HCT116 (cell line): ENCODE data around the gene PLCD1. TPM values are rescaled to one million over a fixed set of nuclear protein-coding genes. Genes with fewer than 3 reads are reported as not detected.

ENCODE experiments used
- ATAC-seq: fragments of 200-7000 bp; cut with Tn5 transposase; 2 replicates; pipeline ENCODE4 v1.9.1; 2020; ENCODE audit warnings: mild to moderate bottlenecking, moderate library complexity
- BruUV-seq: library from RNA; stranded (reverse); fragments of 400-500 nt; replicated peaks from 2 replicates; lab custom pipeline; 2021; lab: Mats Ljungman, UMichigan
- CTCF ChIA-PET: fragments of 300-600 bp; sonication (Branson Sonifier 250); formaldehyde crosslinking; loops from one replicate; lab custom pipeline; 2021; ENCODE audit warnings: antibody characterized with exemption; lab: Charles Lee
- POLR2A ChIA-PET: fragments of 300-600, 350-600 bp; sonication (Branson Sonifier 250); formaldehyde crosslinking; loops from one replicate; lab custom pipeline; 2021; ENCODE audit warnings: antibody characterized with exemption; lab: Charles Lee
- RAD21 ChIA-PET, 2 experiments: fragments of 300-600 bp; sonication (Branson Sonifier 250); formaldehyde crosslinking; loops; one replicate each; lab custom pipeline; 2023; ENCODE audit warnings: low total read pairs in 2 of 2; ENCODE audit not compliant: uncharacterized antibody in 2 of 2, unreplicated experiment in 2 of 2, low non-redundant PET in 1 of 2; lab: Charles Lee
- DNase-seq: peaks from one replicate; pipeline ENCODE4 v3.0.0-alpha.2; 2010; ENCODE audit warnings: low read depth, low spot score
- H2AFZ ChIP-seq: fragments of 200-600 bp; shearing (Covaris generic), sonication (generic); 2 replicates; pipeline ENCODE4 v1.6.1; 2017; ENCODE audit warnings: low read depth, mixed run types, mixed read lengths, antibody characterized with exemption, low read length; ENCODE audit not compliant: poor library complexity, severe bottlenecking
- H3K27ac ChIP-seq: 2 replicates; pipeline ENCODE4 v1.5.1; 2012; ENCODE audit warnings: low read depth, low read length
- H3K27me3 ChIP-seq: fragments of 200-600 bp; sonication (generic); 2 replicates; pipeline ENCODE4 v1.6.1; 2016; ENCODE audit warnings: mixed run types, low read length, mixed read lengths; ENCODE audit not compliant: insufficient read depth
- H3K36me3 ChIP-seq, 2 experiments: fragments of 200-500 bp in 1 of 2; fragments of 200-600 bp in 1 of 2; sonication (Bioruptor generic) in 1 of 2; sonication (generic) in 1 of 2; 2 replicates each; pipeline versions ENCODE4 v1.5.1 to v1.6.1; 2014 to 2016; ENCODE audit warnings: low read length in 2 of 2, inconsistent platforms in 1 of 2, mixed read lengths in 1 of 2, mixed run types in 1 of 2; ENCODE audit not compliant: insufficient read depth in 2 of 2, control insufficient read depth in 1 of 2
- H3K4me1 ChIP-seq, 2 experiments: fragments of 200-600 bp in 1 of 2; sonication (generic) in 1 of 2; 2 replicates each; pipeline versions ENCODE4 v1.5.1 to v1.6.1; 2012 to 2017; ENCODE audit warnings: low read length in 2 of 2, inconsistent platforms in 1 of 2, mild to moderate bottlenecking in 1 of 2, mixed read lengths in 1 of 2, mixed run types in 1 of 2, moderate library complexity in 1 of 2; ENCODE audit not compliant: insufficient read depth in 2 of 2, control insufficient read depth in 1 of 2
- H3K4me2 ChIP-seq: fragments of 200-600 bp; sonication (generic); 2 replicates; pipeline ENCODE4 v1.6.1; 2017; ENCODE audit warnings: mixed run types, low read length, mixed read lengths
- H3K4me3 ChIP-seq, 2 experiments: fragments of 200-600 bp in 1 of 2; sonication (generic) in 1 of 2; replicated peaks in 1 of 2; 2 replicates each; pipeline ENCODE4 v1.5.1; 2011 to 2016; ENCODE audit warnings: low read length in 2 of 2, control low read depth in 1 of 2, low read depth in 1 of 2, mild to moderate bottlenecking in 1 of 2, mixed read lengths in 1 of 2, mixed run types in 1 of 2
- H3K79me2 ChIP-seq: fragments of 200-600 bp; sonication (generic); 2 replicates; pipeline ENCODE4 v1.6.1; 2017; ENCODE audit warnings: mild to moderate bottlenecking, mixed run types, low read length, moderate library complexity, mixed read lengths; ENCODE audit not compliant: insufficient read depth
- H3K9ac ChIP-seq: fragments of 200-600 bp; sonication (generic); 2 replicates; pipeline ENCODE4 v1.6.1; 2016; ENCODE audit warnings: low read length, mixed read lengths
- H3K9me2 ChIP-seq: fragments of 200-600 bp; sonication (generic), shearing (Covaris generic); 2 replicates; pipeline ENCODE4 v1.6.1; 2017; ENCODE audit warnings: mixed run types, mild to moderate bottlenecking, moderate library complexity; ENCODE audit not compliant: insufficient read depth
- H3K9me3 ChIP-seq, 2 experiments: fragments of 200-500 bp in 1 of 2; fragments of 200-600 bp in 1 of 2; sonication (Bioruptor generic) in 1 of 2; sonication (generic) in 1 of 2; 2 replicates each; pipeline ENCODE4 v1.6.1; 2014 to 2017; ENCODE audit warnings: low read length in 2 of 2, mixed read lengths in 2 of 2, inconsistent platforms in 1 of 2, low read depth in 1 of 2, mild to moderate bottlenecking in 1 of 2, mixed run types in 1 of 2, moderate library complexity in 1 of 2; ENCODE audit not compliant: control insufficient read depth in 1 of 2, insufficient read depth in 1 of 2
- H4K20me1 ChIP-seq: fragments of 200-600 bp; sonication (generic), shearing (Covaris generic); 2 replicates; pipeline ENCODE4 v1.6.1; 2017; ENCODE audit warnings: mixed run types, mild to moderate bottlenecking, moderate library complexity; ENCODE audit not compliant: insufficient read depth
- ATF3 ChIP-seq: IDR thresholded peaks from 2 replicates; pipeline ENCODE4 v1.6.1; 2012
- CEBPB ChIP-seq: IDR thresholded peaks from 2 replicates; pipeline ENCODE4 v1.6.1; 2012; ENCODE audit warnings: low read depth
- EGR1 ChIP-seq: IDR thresholded peaks from 2 replicates; pipeline ENCODE4 v1.6.1; 2012; ENCODE audit warnings: low read depth
- ELF1 ChIP-seq: IDR thresholded peaks from 2 replicates; pipeline ENCODE4 v1.6.1; 2012; ENCODE audit warnings: low read depth, borderline replicate concordance
- FOSL1 ChIP-seq: IDR thresholded peaks from 2 replicates; pipeline ENCODE4 v1.6.1; 2012; ENCODE audit warnings: low read depth
- JUND ChIP-seq: IDR thresholded peaks from 2 replicates; pipeline ENCODE4 v1.6.1; 2012
- POLR2AphosphoS5 ChIP-seq: IDR thresholded peaks from 2 replicates; pipeline ENCODE4 v1.6.1; 2011; ENCODE audit warnings: mild to moderate bottlenecking, low read depth, low read length, moderate library complexity
- RAD21 ChIP-seq: IDR thresholded peaks from 2 replicates; pipeline ENCODE4 v1.6.1; 2012; ENCODE audit warnings: low read depth, mild to moderate bottlenecking
- REST ChIP-seq: IDR thresholded peaks from 2 replicates; pipeline ENCODE4 v1.6.1; 2012; ENCODE audit warnings: low read depth
- SIN3A ChIP-seq: IDR thresholded peaks from 2 replicates; pipeline ENCODE4 v1.6.1; 2012; ENCODE audit warnings: low read depth
- SP1 ChIP-seq: IDR thresholded peaks from 2 replicates; pipeline ENCODE4 v1.6.1; 2012; ENCODE audit warnings: low read depth
- SRF ChIP-seq: IDR thresholded peaks from 2 replicates; pipeline ENCODE4 v1.6.1; 2012; ENCODE audit warnings: low read depth
- YY1 ChIP-seq: IDR thresholded peaks from 2 replicates; pipeline ENCODE4 v1.6.1; 2011; ENCODE audit warnings: low read length, low read depth, moderate library complexity, mild to moderate bottlenecking; ENCODE audit not compliant: insufficient replicate concordance; ENCODE audit errors: extremely low read depth
- ZBTB33 ChIP-seq: IDR thresholded peaks from 2 replicates; pipeline ENCODE4 v1.6.1; 2011; ENCODE audit warnings: mild to moderate bottlenecking, low read length, moderate library complexity; ENCODE audit not compliant: insufficient replicate concordance; ENCODE audit errors: extremely low read depth
- ZFX ChIP-seq: fragments of 450-650 bp; IDR thresholded peaks from 2 replicates; pipeline ENCODE4 v1.6.1; 2017
- ZNF274 ChIP-seq: fragments of 200-500 bp; sonication (Bioruptor generic); IDR thresholded peaks from 2 replicates; pipeline ENCODE4 v1.6.1; 2014; ENCODE audit warnings: mild to moderate bottlenecking, low read depth, low read length, inconsistent platforms
- intact Hi-C: fragments of 100-400 bp; cut with micrococcal nuclease; formaldehyde crosslinking; loops from 2 replicates; pipeline ENCODE4 v1.10.0; 2022
- total RNA-seq: library from RNA; stranded (reverse); gene quantifications from one replicate; pipeline ENCODE4 v1.2.1, GENCODE V29; 2021; ENCODE audit not compliant: unreplicated experiment

The PLCD1 gene
- total RNA-seq, 1 experiment from 2014 or later: 15.9 TPM

- Histone ChIP-seq H3K9me2 (no peaks in the 10 kb centered on the region), H3K27ac (no peak overlapping the region), H3K9me3 (no peaks in the 10 kb centered on the region), H3K9ac (no peak overlapping the region), H2AFZ (no peak overlapping the region), H3K4me2 (no peak overlapping the region), H4K20me1 (no peaks in the 10 kb centered on the region), H3K4me1 (peaks cover 10 to 30% of the 10 kb centered on the region in 2 experiments; a peak in 3 of 4 replicates), H3K27me3 (no peaks in the 10 kb centered on the region), H3K79me2 (no peaks in the 10 kb centered on the region), H3K4me3 (no peak overlapping the region), H3K36me3 (no peaks in the 10 kb centered on the region)
- ATAC-seq (no peak), DNase-seq (no peak)
- CTCF ChIA-PET: no interaction called here
- RAD21 ChIA-PET: no interaction called here
- POLR2A ChIA-PET: no interaction called here
- intact Hi-C loops: no loop called here
- no TSS peak for BruUV-seq
- TF ChIP-seq YY1 (no peak), RAD21 (no peak), EGR1 (no peak), ELF1 (no peak), SIN3A (no peak), ATF3 (no peak), REST (no peak), ZFX (no peak), ZBTB33 (no peak), JUND (no peak), SP1 (no peak), SRF (no peak), POLR2AphosphoS5 (no peak), CEBPB (no peak), ZNF274 (no peak), FOSL1 (no peak)
- TF ChIP-seq, all 23 proteins: peak for 0
These were observed 38.3 kb downstream of the PLCD1 start for GRCh38 chr3:37991109-37991508.
